Measurements from ENCODE around the gene EHD1. TPM values are rescaled to one million over a fixed set of nuclear protein-coding genes. Genes with fewer than 3 reads are reported as not detected.

EHD1 gene
- total RNA-seq, 4 donors from 2014 or later: 53.5 to 90.7 (median 67.4) TPM

DNA sequence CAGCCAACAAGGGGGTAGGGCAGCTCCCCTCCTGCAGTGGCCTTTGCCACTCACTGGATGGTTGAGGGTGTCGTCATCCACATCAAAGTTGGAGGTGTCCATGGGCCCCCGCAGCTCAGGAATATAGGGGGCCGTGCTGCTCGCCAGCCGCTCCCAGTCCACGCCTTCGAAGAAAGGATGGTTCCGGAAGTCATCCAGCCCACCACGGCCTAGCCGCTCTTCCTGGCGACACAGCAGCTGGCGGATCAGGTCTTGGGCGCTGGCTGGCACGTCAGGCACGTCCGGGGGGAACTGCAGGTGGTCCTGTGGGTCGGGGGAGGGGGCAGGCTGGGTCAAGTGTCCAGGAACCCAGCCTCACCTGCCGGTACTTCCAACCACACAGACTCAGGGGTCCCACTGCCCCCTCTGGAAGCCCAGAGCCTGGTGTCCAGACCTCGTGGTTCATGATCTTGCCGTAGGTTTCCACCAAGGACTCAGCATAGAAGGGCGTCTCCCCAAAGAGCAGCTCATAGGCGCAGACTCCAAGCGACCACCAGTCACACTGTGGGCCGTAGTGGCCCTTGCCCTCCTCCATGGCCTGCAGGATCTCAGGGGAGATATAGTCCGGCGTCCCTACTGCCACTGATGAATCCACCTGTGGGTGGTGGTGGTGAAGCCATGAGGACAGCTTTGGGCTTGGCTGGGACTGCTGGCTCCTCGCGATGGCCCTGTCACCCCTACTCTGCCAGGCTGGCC lies 39.7 kb downstream of the EHD1 start:
- H3K36me3 ChIP-seq: peaks cover 13 to 16% of the 10 kb centered on the region in 2 donors
- no peak for DNase-seq
- no peaks in the 10 kb centered on the region for H3K9me3 ChIP-seq
- no peak for TF ChIP-seq POLR2A (IDR thresholded peaks at IDR 0.05)
- TF ChIP-seq, protein P1, sequence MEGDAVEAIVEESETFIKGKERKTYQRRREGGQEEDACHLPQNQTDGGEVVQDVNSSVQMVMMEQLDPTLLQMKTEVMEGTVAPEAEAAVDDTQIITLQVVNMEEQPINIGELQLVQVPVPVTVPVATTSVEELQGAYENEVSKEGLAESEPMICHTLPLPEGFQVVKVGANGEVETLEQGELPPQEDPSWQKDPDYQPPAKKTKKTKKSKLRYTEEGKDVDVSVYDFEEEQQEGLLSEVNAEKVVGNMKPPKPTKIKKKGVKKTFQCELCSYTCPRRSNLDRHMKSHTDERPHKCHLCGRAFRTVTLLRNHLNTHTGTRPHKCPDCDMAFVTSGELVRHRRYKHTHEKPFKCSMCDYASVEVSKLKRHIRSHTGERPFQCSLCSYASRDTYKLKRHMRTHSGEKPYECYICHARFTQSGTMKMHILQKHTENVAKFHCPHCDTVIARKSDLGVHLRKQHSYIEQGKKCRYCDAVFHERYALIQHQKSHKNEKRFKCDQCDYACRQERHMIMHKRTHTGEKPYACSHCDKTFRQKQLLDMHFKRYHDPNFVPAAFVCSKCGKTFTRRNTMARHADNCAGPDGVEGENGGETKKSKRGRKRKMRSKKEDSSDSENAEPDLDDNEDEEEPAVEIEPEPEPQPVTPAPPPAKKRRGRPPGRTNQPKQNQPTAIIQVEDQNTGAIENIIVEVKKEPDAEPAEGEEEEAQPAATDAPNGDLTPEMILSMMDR (IDR thresholded peaks at IDR 0.05): no peak
- intact Hi-C loops (cut with DNase I): no loop called here
- no peak overlapping the region for H3K27ac ChIP-seq
- WGBS, 2 donors: 93 to 94% methylated on average over 3 to 16 of the region's 28 CpGs
- H3K27me3 ChIP-seq: no peaks in the 10 kb centered on the region
- H3K4me3 ChIP-seq (replicated peaks in 1 of 3): no peak overlapping the region
- H3K4me1 ChIP-seq: peaks cover 13 to 16% of the 10 kb centered on the region in 2 donors

DNA sequence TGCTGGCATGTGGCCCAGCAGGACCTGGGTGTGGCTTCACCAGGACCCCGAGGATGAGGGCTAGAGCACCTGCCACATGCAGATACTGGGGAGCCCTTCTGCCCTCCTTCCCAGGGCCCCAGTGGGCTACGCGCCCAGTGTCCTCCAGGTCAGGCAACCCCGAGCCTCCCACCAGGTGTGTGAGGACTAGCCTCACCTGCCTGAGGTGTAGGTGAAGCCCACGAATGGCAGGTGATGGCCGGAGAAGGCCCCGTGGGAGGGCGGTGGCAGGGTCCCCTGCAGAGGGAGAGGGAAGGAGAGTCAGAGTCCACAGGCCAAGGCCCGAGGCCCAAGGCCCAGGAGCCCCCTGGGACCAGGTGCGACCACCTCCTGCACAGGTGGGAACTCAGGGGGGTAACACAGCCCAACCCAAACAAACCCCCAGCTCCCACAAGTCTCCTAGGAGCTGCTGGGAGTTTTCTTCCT lies 40.5 kb downstream of the EHD1 start:
- 92 to 94% methylated on average over 2 to 10 of the region's 10 CpGs for WGBS, 2 donors
- Histone ChIP-seq H3K4me1 (peaks cover 5 to 9% of the 10 kb centered on the region in 2 donors), H3K27me3 (no peaks in the 10 kb centered on the region), H3K4me3 (replicated peaks in 1 of 3) (no peak overlapping the region), H3K36me3 (peaks cover 17 to 23% of the 10 kb centered on the region in 2 donors), H3K9me3 (no peaks in the 10 kb centered on the region), H3K27ac (no peak overlapping the region)
- TF ChIP-seq POLR2A (IDR thresholded peaks at IDR 0.05): no peak
- TF ChIP-seq, protein P1 (IDR thresholded peaks at IDR 0.05): no peak
- DNase-seq: no peak
- intact Hi-C loops (cut with DNase I): no loop called here

DNA sequence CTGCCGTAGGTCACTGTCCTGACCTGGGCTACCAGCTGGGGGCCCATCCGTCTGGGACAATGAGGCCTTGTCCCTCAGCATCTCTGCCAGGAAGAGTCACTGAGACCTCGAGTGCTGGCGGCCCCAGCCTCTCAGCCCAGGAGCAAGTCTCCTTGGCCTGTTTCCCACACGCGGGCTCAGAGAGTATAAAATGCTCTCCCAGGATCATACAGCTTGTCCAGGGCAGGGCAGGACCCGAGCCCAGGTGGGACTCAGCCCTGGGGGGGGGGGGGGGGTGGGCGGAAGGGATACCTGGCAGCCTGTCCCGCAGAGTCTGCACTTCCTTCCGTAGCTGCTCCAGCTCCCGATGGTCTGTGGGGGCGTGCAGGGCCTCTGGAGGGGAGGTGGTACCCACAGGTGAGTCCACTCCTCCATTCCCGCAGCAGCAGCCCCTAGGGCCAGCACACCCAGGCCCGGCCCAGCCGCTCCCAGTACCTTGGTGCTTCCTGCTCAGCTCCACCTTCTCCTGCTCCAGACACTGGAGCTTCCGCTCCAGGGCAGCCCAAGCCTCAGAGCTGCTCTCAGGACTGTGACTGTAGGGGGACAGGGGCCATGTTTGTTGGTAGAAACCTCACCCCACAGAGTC lies 41.9 kb downstream of the EHD1 start:
- Histone ChIP-seq H3K4me3 (replicated peaks in 1 of 3) (no peak overlapping the region), H3K4me1 (no peaks in the 10 kb centered on the region), H3K9me3 (no peaks in the 10 kb centered on the region), H3K36me3 (peaks cover 26 to 28% of the 10 kb centered on the region in 2 donors), H3K27me3 (no peaks in the 10 kb centered on the region), H3K27ac (no peak overlapping the region)
- intact Hi-C loops (cut with DNase I): no loop called here
- 85 to 95% methylated on average over 5 to 7 of the region's 16 CpGs for WGBS, 2 donors
- DNase-seq: no peak
- no peak for TF ChIP-seq POLR2A (IDR thresholded peaks at IDR 0.05)
- TF ChIP-seq, protein P1 (IDR thresholded peaks at IDR 0.05): no peak

DNA sequence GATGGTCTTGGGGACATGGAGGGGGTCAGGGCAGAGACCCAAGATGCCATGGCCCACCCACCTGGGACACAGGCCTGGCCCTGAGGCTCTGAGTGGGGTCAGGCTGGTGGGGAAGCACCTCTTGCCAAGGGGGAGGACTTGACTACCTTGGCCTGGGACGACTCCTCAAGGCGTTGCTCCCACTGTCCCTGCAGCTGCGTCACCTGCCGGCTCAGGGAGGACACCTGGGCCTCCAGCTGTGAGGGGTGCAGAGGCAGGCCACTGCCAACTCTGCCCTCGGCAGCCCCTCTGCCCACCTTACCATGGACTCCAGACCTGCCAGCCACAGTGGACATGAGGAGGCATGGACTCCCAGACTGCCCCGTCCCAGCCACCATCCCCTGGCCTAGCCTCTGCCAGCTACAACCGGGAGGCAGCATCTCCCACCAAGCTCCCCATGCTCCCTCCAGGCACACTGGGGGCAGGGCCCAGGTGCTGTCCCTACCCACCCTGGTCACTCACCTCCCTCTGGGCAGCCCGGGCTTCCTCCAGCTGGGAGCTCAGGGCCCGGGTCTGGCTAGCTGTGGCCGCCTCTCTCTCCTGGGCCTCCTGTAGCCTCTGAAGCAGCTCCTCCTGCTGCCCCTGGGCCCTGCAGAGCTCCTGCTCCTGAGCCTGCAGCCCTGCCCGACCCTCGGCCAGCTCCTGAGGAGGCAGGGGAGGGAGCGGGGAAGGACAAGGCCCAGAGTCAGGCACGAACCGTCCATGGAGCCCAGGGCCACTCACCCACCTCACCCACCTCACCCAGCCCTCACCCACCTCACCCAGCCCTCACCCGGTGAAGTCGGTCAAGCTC lies 42.6 kb downstream of the EHD1 start:
- peaks cover 26 to 28% of the 10 kb centered on the region in 2 donors for H3K36me3 ChIP-seq
- no peaks in the 10 kb centered on the region for H3K4me1 ChIP-seq
- no peak for DNase-seq
- H3K9me3 ChIP-seq: no peaks in the 10 kb centered on the region
- 95 to 98% methylated on average over 5 to 11 of the region's 17 CpGs for WGBS, 2 donors
- TF ChIP-seq, protein P1 (IDR thresholded peaks at IDR 0.05): no peak
- TF ChIP-seq POLR2A (IDR thresholded peaks at IDR 0.05): no peak
- no peaks in the 10 kb centered on the region for H3K27me3 ChIP-seq
- H3K4me3 ChIP-seq (replicated peaks in 1 of 3): no peak overlapping the region
- no peak overlapping the region for H3K27ac ChIP-seq
- intact Hi-C loops (cut with DNase I): no loop called here

Data from thyroid gland (tissue), 4 donors.